EH (cell line): Measurements from ENCODE around the gene LITAFD.
"Not testable (repeated sequence)": the region's sequence is repeated elsewhere in the genome, so short reads cannot be mapped to it uniquely, and the experiment has no call there.

Source experiments
- DNase-seq: peaks from one replicate; pipeline ENCODE4 v3.0.0-alpha.2; 2015; ENCODE audit warnings: low read depth

The LITAFD gene

DNA sequence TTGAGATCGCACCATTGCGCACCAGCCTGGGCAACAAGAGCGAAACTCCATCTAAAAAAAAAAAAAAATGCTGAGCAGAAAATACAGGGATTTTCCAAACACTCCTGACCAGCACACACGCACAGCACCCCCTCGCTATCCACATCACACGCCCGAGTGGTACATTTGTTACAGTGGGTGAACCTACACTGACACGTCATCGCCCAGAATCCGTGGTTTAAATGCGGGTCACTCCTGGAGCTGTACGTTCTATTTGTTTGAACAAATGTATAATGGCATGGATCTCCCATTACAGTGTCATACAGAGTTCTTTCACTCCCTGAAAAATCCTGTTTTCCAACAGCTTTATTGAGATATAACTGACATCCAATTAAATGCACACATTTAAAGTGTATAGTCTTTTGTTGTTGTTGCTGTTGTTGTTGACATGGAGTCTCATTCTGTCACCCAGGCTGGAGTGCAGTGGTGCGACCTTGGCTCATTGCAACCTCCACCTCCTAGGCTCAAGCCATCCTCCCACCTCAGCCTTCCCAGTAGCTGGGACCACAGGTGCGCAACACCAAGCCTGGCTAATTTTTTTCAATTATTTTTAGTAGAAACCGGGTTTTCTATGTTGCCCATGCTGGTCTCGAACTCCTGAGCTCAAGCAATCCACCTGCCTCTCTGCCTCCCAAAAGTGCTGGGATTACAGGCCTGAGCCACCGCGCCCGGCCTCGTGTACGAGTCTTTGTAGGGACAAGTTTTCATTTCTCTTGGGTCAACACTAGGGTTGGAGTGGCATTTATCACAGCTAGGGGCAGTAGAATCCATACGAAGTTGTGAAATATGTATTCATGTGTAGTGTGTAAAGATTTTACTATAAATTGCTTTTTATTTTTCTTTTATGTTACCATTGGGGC lies 8.9 kb upstream of the LITAFD start:
- no peak for DNase-seq

GRCh38 chr16:8873866-8874195 lies 8.3 kb upstream of the LITAFD start:
- DNase-seq, result not testable (repeated sequence)

GRCh38 chr16:8874388-8874787 lies 7.8 kb upstream of the LITAFD start:
- DNase-seq, result no peak

GRCh38 chr16:8875317-8875716 lies 6.8 kb upstream of the LITAFD start:
- DNase-seq, result not testable (repeated sequence)

DNA sequence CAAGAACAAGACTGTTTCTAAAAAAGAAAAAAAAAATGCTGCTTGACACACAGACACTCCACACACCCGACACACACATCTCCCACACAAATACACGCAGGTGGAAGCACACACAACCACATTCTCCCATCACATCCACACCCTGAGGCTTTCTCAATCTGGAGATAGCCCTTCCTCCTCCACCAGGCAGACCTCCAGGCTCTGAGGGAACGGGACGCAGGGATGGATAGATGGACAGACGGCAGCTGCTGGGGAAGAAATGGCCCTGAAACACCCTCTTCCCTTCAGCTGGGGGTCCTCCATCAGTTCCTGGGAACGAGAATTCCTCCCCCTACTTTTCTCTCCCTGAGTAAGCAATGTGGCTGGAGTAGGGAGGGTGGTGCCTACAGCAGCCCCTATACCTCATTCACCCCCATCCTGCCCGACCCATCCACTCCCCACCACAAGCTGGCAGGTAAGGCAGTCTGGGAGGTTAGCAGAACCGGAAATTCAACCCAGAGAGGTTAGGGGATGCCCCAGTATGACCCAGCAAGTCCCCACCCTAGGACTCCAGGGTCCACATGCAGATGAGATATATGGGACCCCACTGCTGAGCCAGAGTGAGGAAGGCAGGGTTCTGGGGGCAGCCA lies 4.1 kb upstream of the LITAFD start:
- no peak for DNase-seq

GRCh38 chr16:8878523-8878911 lies 3.6 kb upstream of the LITAFD start:
- DNase-seq, result peak; percentile 93

- DNase-seq, result no peak
Measured at GRCh38 chr16:8880839-8881510, 1.2 kb upstream of the LITAFD start.

DNA sequence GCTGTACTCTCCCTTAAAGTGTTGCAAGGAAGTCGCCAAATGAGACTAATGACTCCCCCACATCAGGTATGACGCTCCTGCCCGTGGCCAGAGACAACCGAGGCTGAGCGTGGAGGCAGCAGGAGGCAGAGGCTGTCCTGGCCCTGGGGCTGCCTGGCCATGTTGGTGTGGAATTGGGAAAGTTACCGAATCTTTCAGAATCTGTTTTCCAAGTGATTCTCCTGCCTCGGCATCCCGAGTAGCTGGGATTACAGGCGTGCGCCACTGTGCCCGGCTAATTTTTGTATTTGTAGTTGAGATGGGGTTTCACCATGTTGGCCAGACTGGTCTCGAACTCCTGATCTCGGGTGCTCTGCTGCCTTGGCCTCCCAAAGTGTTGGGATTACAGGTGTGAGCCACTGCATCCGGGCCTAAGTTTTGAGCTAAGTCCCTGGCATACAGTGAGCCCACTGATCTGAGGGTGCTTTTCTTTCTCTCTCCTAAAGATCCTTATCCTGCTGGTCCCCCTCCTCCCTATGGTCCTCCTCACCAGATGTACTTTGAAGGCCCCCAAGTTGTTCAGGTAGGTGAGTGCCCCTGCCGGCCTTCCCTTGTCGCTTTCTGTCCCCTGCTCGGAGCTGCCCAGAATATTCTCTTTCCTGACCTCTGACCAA lies 700 bp downstream of the LITAFD start:
- DNase-seq, result no peak

DNA sequence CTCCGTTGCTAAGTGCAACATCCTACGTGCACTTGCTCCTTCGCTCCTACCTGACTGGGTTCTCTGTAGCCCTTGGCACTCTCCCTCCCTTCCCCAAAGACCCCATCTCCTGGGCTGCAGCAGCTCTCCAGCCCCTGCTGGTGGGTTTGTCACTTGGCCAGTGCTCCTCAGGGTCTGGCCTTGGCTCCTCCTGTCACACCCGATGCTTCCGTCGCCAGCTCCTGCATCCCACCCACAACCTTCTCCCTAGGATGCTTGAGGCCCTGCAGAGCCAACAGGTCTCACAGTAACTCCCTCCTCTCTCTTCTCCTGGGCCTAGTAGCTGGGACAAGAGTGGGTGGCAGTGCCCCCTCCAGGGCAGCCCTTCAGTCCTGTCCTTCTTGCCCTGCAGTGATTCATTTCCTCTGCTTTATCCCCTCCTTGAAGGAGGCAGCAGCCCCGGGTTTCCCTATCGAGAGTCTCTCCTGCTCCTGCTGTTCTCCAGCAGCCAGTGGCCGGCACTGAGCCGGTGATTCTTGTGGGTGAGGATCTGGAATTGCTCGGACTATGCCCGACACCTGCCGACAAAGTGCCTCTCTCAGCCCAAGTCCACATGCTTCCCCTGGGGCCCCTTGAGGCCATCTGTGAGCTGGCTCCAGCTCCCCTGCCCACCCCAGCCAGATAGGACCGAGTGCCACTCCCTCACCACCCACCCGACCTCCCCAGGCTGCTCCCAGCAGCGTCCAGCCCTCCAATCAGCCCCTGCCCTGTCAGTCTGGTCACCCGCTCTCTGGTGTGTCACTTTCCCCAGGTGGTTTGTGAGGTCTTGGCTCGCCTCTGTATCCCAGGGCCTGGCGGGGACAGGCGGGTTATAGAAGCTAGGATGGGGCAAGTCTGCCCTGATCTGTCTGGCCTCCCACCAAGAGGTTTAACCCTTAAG lies 3.8 kb downstream of the LITAFD start:
- peak; percentile 70 for DNase-seq

- no peak for DNase-seq
Measured at GRCh38 chr16:8886593-8887430, 4.7 kb downstream of the LITAFD start.

DNA sequence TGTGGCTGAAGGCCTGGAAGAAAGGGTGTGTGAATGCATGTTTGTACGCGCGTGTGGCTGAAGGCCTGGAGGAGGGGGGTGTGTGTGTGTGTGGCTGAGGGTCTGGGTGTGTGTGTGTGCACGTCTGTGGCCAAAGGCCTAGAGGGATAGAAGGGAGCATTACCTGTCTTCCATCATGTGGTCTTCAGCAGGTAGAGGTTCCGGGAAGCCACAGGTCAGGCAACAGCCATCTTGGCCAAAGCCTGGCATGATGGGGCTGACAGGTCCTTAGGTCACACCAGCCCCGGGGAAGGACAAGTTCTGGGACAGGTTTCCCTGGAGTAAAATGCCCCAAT lies 5.2 kb downstream of the LITAFD start:
- no peak for DNase-seq

DNA sequence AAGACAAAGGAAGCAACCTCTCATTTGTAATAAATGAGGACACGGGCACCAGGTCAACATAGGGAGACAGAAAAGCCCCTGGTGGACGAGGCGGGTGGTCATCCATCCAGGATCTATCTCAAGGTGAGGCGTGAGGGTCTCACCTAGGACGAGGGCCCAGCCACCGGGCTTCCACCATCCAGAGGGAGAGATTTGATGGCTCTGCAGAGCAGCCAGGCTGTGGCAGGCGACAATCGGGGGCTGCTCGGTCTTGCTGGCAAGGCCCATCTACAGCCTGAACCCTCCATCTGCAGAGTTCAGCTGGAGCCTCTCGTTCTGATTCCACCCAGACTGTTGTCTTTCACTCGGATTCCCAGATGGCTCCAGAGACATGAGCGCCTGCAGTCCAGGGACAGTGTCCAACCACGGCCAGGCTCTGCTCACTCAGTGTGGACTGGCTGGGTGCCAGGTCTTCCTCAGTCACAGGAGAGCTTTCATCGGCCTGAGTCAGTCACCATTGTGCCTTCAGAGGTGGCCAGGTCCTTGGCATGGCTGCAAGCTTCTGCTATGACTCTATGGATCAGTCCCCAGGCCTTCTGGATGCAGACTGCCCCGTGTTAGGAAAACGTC lies 5.9 kb downstream of the LITAFD start:
- peak; percentile 89 for DNase-seq

DNA sequence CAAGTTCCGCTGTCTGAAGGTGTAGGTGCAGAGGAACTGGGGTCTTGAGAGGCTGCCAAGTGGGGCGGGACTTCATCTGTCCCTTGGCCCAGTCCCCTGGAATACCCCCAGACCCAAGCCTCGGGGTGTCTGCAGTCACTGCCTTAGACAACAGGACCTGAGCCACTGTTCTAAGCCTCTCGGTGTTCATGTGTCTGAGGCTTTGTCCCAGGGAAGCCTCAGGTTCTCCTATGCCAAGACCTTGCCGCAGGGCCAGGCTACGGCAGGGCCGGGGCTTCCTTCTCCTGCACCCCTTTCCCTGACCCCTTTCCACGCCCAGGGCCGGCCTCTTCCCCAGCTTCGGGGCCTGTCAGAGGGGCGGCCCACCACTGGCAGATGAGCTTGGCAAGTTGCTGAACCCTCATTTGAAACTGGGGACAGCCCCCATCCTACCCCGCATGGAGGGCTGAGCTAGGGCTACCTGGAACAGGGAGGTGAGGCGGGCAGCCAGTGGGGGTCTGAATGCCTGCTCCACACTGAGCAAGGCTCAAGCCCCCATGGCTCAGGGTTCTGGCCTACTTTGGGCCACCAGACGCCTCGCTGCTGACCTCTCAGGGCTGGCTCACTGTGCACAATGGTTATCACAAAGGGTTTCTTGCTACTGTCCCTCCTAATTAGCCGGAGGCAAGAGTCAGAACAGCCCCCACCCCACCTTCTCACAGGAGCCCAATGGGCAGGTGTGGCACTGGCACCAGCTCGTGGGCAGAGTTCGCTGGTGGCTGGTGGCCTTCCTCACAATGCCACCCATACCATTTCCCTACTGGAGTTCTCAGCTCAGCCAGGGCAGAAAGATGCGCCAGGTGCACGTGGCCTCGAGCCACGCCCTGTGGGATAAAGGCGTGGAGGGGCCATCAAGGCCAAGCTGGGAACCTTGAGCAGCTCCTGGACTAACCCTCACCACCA lies 7.1 kb downstream of the LITAFD start:
- DNase-seq, result no peak

- DNase-seq, result no peak
Measured at GRCh38 chr16:8889893-8890548, 7.9 kb downstream of the LITAFD start.

DNA sequence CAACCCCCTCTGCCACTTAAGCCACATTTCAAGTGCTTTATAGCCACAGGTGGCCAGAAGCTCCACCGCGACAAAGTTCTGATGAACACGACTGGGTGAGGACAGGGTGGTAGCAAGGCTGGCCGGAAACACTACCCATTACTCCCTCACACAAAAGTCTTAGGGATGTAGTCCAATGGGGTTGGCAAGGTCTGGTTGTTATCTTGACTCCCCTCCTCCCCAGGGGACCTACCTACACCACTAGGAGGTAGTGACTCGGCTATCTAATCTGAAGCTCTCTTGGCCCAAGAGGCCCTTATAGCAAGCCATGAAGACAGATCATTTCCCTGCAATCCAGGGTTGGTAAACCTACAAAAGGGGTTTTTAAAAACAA lies 8.4 kb downstream of the LITAFD start:
- DNase-seq, result no peak

GRCh38 chr16:8892101-8892575 lies 10.0 kb downstream of the LITAFD start:
- DNase-seq, result no peak

DNA sequence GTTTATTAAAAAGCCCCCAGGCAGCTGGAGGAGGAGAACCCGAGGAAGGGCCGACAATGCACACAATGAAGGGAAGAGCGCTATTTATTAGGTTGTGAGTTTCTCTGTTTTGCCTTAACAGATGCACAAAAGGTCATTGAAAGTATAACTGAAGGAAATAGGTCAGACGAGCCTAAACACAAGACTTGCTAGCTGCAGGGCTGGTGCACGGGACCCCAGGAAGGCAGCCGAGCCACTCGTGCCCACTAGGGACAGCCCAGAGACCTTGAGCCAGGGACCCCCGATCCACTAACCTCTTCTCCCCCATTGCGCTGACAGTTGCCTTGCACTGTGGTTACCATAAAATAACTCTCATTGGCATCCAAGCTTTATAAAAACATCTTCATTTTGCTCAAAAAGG lies 11.3 kb downstream of the LITAFD start:
- no peak for DNase-seq

GRCh38 chr16:8893976-8894690 lies 12.0 kb downstream of the LITAFD start:
- no peak for DNase-seq
